K562 (cell line): ENCODE measurements around the gene CPEB1. TPM values are rescaled to one million over a fixed set of nuclear protein-coding genes. Genes with fewer than 3 reads are reported as not detected.

Experiments used
- ARID1B ChIP-seq: fragments of 450-650 bp; IDR thresholded peaks from 2 replicates; pipeline ENCODE4 v1.6.1; 2016; ENCODE audit warnings: antibody characterized with exemption, mild to moderate bottlenecking, inconsistent platforms
- ELF1 ChIP-seq: fragments of 200-800 bp; sonication (Bioruptor generic); IDR thresholded peaks from 2 replicates; pipeline ENCODE4 v1.6.1; 2016; ENCODE audit warnings: missing genetic modification characterization, missing compliant biosample characterization
- GABPB1 ChIP-seq: sonication (generic); formaldehyde crosslinking; IDR thresholded peaks from 2 replicates; pipeline ENCODE4 v1.8.0; 2022; ENCODE audit warnings: mild to moderate bottlenecking, missing genetic modification reagents
- GATA2 ChIP-seq: sonication (generic); formaldehyde crosslinking; IDR thresholded peaks from 2 replicates; pipeline ENCODE4 v1.4.0; 2020; ENCODE audit warnings: mild to moderate bottlenecking, missing genetic modification reagents
- HDAC2 ChIP-seq: fragments of 450-650 bp; IDR thresholded peaks from 2 replicates; pipeline ENCODE4 v1.6.1; 2016; ENCODE audit warnings: mild to moderate bottlenecking
- ILK ChIP-seq: fragments of 450-650 bp; IDR thresholded peaks from 2 replicates; pipeline ENCODE4 v1.6.1; 2016; ENCODE audit warnings: missing genetic modification characterization, low read depth, mild to moderate bottlenecking, missing compliant biosample characterization, moderate library complexity, borderline replicate concordance
- KAT8 ChIP-seq: fragments of 450-650 bp; IDR thresholded peaks from 2 replicates; pipeline ENCODE4 v1.6.1; 2016; ENCODE audit warnings: low read depth, mild to moderate bottlenecking
- LCOR ChIP-seq: sonication (generic); formaldehyde crosslinking; IDR thresholded peaks from 2 replicates; pipeline ENCODE4 v1.8.0; 2022; ENCODE audit warnings: mild to moderate bottlenecking, missing genetic modification reagents
- MAFG ChIP-seq: fragments of 450-650 bp; conservative IDR thresholded peaks from 2 replicates; pipeline ENCODE4 v1.6.1; 2016; ENCODE audit warnings: missing genetic modification characterization, missing compliant biosample characterization
- NFE2 ChIP-seq: IDR thresholded peaks from 2 replicates; pipeline ENCODE4 v1.6.1; 2014; ENCODE audit warnings: antibody characterized with exemption, low read depth
- NFRKB ChIP-seq: fragments of 450-650 bp; IDR thresholded peaks from 2 replicates; pipeline ENCODE4 v1.6.1; 2016; ENCODE audit warnings: low read depth
- NR2C1 ChIP-seq, 2 experiments: fragments of 450-650 bp; IDR thresholded peaks; 2 replicates each; pipeline ENCODE4 v1.6.1; 2017; ENCODE audit warnings: mild to moderate bottlenecking in 2 of 2, antibody characterized with exemption in 1 of 2, inconsistent platforms in 1 of 2, missing compliant biosample characterization in 1 of 2, missing genetic modification characterization in 1 of 2
- NRF1 ChIP-seq, 2 experiments: fragments of 450-650 bp; IDR thresholded peaks in 1 of 2; conservative IDR thresholded peaks in 1 of 2; 2 replicates each; pipeline ENCODE4 v1.6.1; 2014; ENCODE audit warnings: mild to moderate bottlenecking in 2 of 2
- TAF1 ChIP-seq: IDR thresholded peaks from 2 replicates; pipeline ENCODE4 v1.6.1; 2011; ENCODE audit warnings: mild to moderate bottlenecking, low read length, moderate library complexity; ENCODE audit not compliant: insufficient read depth, control insufficient read depth, severe bottlenecking; ENCODE audit errors: extremely low read depth
- polyA plus RNA-seq, 8 experiments: library from polyadenylated mRNA; depleted of rRNA in 4 of 8; stranded (reverse) in 5 of 8; unstranded in 3 of 8; fragments of >200 nt; fragmentation: Nextera tagmentation in 2 of 8; fragmentation: Illumina TruSeq in 1 of 8; extraction: Ambion mirVana in 2 of 8; extraction: Trizol in 1 of 8; gene quantifications; 2 replicates each; pipeline versions ENCODE4 v1.2.1 to v1.2.3, GENCODE V29; 2011 to 2014; ENCODE audit warnings: inconsistent platforms in 1 of 8, missing spikeins in 1 of 8
- total RNA-seq, 7 experiments: library from RNA; depleted of rRNA in 6 of 7; stranded (reverse); fragments of >200 nt in 6 of 7; fragmentation: Illumina TruSeq in 2 of 7; extraction: Trizol in 2 of 7; gene quantifications; 2 replicates each; pipeline versions ENCODE4 v1.2.1 to v1.2.3, GENCODE V29; 2011 to 2021; ENCODE audit warnings: low replicate concordance in 1 of 7
- TF ChIP-seq, protein P1 (sequence below), 2 experiments: fragments of 450-650 bp; conservative IDR thresholded peaks; 2 replicates each; pipeline ENCODE4 v1.6.1; 2017; ENCODE audit warnings: mild to moderate bottlenecking in 2 of 2, moderate library complexity in 2 of 2
- TF ChIP-seq, protein P2 (sequence below): fragments of 250-450 bp; sonication (Bioruptor Pico); IDR thresholded peaks from 2 replicates; pipeline ENCODE4 v1.5.1; 2021; ENCODE audit warnings: mild to moderate bottlenecking
- TF ChIP-seq, protein P3 (sequence below): sonication (generic); formaldehyde crosslinking; IDR thresholded peaks from 2 replicates; pipeline ENCODE4 v1.8.0; 2023; ENCODE audit warnings: mild to moderate bottlenecking, missing genetic modification reagents
- TF ChIP-seq, protein P4 (sequence below): sonication (generic); formaldehyde crosslinking; IDR thresholded peaks from 2 replicates; pipeline ENCODE4 v1.8.0; 2022; ENCODE audit warnings: missing genetic modification reagents, mild to moderate bottlenecking, borderline replicate concordance

CPEB1 gene
- total and polyA plus RNA-seq, 9 of the 15 experiments (the other 6 are each of a cell fraction or from before 2014, with no cell fraction given), result 2.2 to 13.4 (median 9.7) TPM

DNA sequence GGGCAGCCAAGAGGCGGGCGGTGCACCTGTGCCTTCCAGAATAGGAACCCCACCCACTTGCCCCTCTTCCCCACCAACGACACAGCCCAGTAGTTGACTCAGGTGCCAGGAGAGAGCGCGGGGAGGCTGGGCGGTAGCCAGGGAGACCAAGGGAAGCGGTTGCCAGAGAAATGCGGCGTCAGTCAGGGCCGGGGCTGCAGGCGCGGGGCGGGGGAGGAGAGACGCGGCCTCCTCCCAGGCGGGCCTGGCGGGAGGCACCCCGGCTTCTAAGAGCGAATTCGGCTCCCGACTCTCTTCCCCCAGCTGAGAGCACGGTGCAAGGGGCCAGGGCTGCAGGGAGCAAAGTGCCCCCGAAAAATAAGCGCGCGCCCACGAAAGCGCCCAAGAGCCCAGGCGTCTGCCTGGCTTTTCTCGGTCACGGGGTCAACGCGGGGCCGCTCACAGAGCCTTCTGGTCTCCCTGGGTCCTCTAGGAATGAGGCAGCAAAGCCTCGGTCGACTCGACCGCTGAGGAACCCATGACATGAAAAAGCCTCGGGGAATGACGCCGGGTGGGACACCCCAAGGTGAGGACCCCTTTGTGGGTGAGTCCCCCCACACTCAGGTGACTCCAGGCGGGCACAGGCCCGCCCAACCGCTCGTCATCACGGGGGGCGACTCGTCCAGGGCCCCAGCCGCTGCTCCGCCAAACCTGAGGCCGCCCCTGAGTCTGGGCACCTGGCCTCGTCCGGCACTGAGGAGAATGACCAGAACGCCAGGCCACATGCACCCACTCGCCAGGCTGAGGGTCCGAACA, 716 bp downstream of the CPEB1 start (continued):
- TF ChIP-seq, protein P1, sequence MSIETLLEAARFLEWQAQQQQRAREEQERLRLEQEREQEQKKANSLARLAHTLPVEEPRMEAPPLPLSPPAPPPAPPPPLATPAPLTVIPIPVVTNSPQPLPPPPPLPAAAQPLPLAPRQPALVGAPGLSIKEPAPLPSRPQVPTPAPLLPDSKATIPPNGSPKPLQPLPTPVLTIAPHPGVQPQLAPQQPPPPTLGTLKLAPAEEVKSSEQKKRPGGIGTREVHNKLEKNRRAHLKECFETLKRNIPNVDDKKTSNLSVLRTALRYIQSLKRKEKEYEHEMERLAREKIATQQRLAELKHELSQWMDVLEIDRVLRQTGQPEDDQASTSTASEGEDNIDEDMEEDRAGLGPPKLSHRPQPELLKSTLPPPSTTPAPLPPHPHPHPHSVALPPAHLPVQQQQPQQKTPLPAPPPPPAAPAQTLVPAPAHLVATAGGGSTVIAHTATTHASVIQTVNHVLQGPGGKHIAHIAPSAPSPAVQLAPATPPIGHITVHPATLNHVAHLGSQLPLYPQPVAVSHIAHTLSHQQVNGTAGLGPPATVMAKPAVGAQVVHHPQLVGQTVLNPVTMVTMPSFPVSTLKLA (conservative IDR thresholded peaks at IDR 0.05), result peak; percentile 25 to 58; a peak in 2 of 4 replicates
- TF ChIP-seq TAF1, result peak; percentile 37
- no peak for TF ChIP-seq NR2C1 (IDR thresholded peaks at IDR 0.05)
- TF ChIP-seq NR2C1 (tag; IDR thresholded peaks at IDR 0.05), result peak; percentile 53
- TF ChIP-seq KAT8, result no peak
- TF ChIP-seq GABPB1, result peak; percentile 58; the same call in 1 of the 2 replicates
- TF ChIP-seq NFRKB, result no peak; the same call in 1 of the 2 replicates
- no peak for TF ChIP-seq MAFG (tag)
- no peak for TF ChIP-seq HDAC2
- TF ChIP-seq ELF1 (tag), result no peak
- no peak for TF ChIP-seq GATA2 (CRISPR knock-in tag)
- TF ChIP-seq NFE2, result peak; percentile 22; the same call in 1 of the 2 replicates
- TF ChIP-seq, protein P2, sequence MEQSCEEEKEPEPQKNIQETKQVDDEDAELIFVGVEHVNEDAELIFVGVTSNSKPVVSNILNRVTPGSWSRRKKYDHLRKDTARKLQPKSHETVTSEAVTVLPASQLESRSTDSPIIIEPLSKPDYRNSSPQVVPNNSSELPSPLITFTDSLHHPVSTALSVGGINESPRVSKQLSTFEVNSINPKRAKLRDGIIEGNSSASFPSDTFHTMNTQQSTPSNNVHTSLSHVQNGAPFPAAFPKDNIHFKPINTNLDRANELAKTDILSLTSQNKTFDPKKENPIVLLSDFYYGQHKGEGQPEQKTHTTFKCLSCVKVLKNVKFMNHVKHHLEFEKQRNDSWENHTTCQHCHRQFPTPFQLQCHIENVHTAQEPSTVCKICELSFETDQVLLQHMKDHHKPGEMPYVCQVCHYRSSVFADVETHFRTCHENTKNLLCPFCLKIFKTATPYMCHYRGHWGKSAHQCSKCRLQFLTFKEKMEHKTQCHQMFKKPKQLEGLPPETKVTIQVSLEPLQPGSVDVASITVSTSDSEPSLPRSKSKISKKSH (CRISPR knock-in tag), result no peak
- 0 out of 2 replicates have a peak, but pooled peaks have one; percentile 33 for TF ChIP-seq LCOR (CRISPR knock-in tag)
- TF ChIP-seq, protein P3, sequence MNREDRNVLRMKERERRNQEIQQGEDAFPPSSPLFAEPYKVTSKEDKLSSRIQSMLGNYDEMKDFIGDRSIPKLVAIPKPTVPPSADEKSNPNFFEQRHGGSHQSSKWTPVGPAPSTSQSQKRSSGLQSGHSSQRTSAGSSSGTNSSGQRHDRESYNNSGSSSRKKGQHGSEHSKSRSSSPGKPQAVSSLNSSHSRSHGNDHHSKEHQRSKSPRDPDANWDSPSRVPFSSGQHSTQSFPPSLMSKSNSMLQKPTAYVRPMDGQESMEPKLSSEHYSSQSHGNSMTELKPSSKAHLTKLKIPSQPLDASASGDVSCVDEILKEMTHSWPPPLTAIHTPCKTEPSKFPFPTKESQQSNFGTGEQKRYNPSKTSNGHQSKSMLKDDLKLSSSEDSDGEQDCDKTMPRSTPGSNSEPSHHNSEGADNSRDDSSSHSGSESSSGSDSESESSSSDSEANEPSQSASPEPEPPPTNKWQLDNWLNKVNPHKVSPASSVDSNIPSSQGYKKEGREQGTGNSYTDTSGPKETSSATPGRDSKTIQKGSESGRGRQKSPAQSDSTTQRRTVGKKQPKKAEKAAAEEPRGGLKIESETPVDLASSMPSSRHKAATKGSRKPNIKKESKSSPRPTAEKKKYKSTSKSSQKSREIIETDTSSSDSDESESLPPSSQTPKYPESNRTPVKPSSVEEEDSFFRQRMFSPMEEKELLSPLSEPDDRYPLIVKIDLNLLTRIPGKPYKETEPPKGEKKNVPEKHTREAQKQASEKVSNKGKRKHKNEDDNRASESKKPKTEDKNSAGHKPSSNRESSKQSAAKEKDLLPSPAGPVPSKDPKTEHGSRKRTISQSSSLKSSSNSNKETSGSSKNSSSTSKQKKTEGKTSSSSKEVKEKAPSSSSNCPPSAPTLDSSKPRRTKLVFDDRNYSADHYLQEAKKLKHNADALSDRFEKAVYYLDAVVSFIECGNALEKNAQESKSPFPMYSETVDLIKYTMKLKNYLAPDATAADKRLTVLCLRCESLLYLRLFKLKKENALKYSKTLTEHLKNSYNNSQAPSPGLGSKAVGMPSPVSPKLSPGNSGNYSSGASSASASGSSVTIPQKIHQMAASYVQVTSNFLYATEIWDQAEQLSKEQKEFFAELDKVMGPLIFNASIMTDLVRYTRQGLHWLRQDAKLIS, result 0 out of 2 replicates have a peak, but pooled peaks have one; percentile 5
- 0 out of 2 replicates have a peak, but pooled peaks have one; percentile 9 for TF ChIP-seq ARID1B
- 0 out of 4 replicates have a peak, but pooled peaks of 1 of the 2 experiments have one; percentile 24 for TF ChIP-seq NRF1 (conservative IDR thresholded peaks at IDR 0.05 in 1 of 2, IDR thresholded peaks at IDR 0.05 in 1 of 2)
- TF ChIP-seq, protein P4, sequence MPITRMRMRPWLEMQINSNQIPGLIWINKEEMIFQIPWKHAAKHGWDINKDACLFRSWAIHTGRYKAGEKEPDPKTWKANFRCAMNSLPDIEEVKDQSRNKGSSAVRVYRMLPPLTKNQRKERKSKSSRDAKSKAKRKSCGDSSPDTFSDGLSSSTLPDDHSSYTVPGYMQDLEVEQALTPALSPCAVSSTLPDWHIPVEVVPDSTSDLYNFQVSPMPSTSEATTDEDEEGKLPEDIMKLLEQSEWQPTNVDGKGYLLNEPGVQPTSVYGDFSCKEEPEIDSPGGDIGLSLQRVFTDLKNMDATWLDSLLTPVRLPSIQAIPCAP (CRISPR knock-in tag), result no peak
- TF ChIP-seq ILK (tag), result no peak
